ENCODE results near the gene GNAS. TPM values are rescaled to one million over a fixed set of nuclear protein-coding genes. Genes with fewer than 3 reads are reported as not detected.
A peak's percentile ranks its signal among the peaks of the same experiment; 100 is the strongest.

The GNAS gene
- total RNA-seq: 100 to 1,000 TPM; 912 to 952 TPM

GRCh38 chr20:58852543-58853271, at the start of gene GNAS:
Gene GNAS, plus strand, starts transcription at chr20:58852716.
- H3K4me3 Mint-ChIP-seq: peak within 1 kb of the TSS; percentile 80
- H3K36me3 Mint-ChIP-seq (ENCODE audit: low read depth): no peaks in the 10 kb centered on the region
- peaks cover 56% of the 10 kb centered on the region for H3K27me3 Mint-ChIP-seq (ENCODE audit: low read depth)
- H3K4me1 Mint-ChIP-seq (ENCODE audit: low read depth): peaks cover 54% of the 10 kb centered on the region
- no peak within 1 kb of the TSS for H3K27ac Mint-ChIP-seq
- ATAC-seq (peak; percentile 40), DNase-seq (peak; percentile 67)
- ChIA-PET POLR2A (no interaction called here), CTCF (interaction anchor here (0.6 to 3.2 kb wide), 7 partner anchors 9 to 672 kb away, joined by 3 to 12 read pairs (median 4); partner anchors contain the start of gene STX16)
- no peaks in the 10 kb centered on the region for H3K9me3 Mint-ChIP-seq (ENCODE audit: insufficient read depth)

- no peaks in the 10 kb centered on the region for H3K9me3 Mint-ChIP-seq (ENCODE audit: insufficient read depth)
- no peak overlapping the region for H3K27ac Mint-ChIP-seq
- H3K27me3 Mint-ChIP-seq (ENCODE audit: low read depth): peaks cover 37% of the 10 kb centered on the region
- ChIA-PET CTCF (no interaction called here), POLR2A (no interaction called here)
- no peaks in the 10 kb centered on the region for H3K36me3 Mint-ChIP-seq (ENCODE audit: low read depth)
- DNase-seq (no peak), ATAC-seq (no peak)
- H3K4me3 Mint-ChIP-seq: no peak overlapping the region
- H3K4me1 Mint-ChIP-seq (ENCODE audit: low read depth): no peaks in the 10 kb centered on the region
These were observed 49.0 kb upstream of the GNAS start for GRCh38 chr20:58803533-58803932.

- ATAC-seq: no peak
- H3K36me3 Mint-ChIP-seq (ENCODE audit: low read depth): no peaks in the 10 kb centered on the region
- CTCF ChIA-PET: no interaction called here
These were observed 44.7 kb upstream of the GNAS start for GRCh38 chr20:58807801-58808200.

GRCh38 chr20:58808271-58809046, 44.1 kb upstream of the GNAS start:
- no peaks in the 10 kb centered on the region for H3K9me3 Mint-ChIP-seq (ENCODE audit: insufficient read depth)
- H3K27ac Mint-ChIP-seq: no peak overlapping the region
- peaks cover 14% of the 10 kb centered on the region for H3K4me1 Mint-ChIP-seq (ENCODE audit: low read depth)
- POLR2A ChIA-PET: no interaction called here
- CTCF ChIA-PET: no interaction called here
- no peak overlapping the region for H3K4me3 Mint-ChIP-seq
- ATAC-seq (no peak), DNase-seq (no peak)
- no peaks in the 10 kb centered on the region for H3K36me3 Mint-ChIP-seq (ENCODE audit: low read depth)
- peaks cover 52% of the 10 kb centered on the region for H3K27me3 Mint-ChIP-seq (ENCODE audit: low read depth)

More at GRCh38 chr20:58807801-58808200, 44.7 kb upstream of the GNAS start:
- H3K27me3 Mint-ChIP-seq (ENCODE audit: low read depth): peaks cover 50% of the 10 kb centered on the region
- H3K9me3 Mint-ChIP-seq (ENCODE audit: insufficient read depth): no peaks in the 10 kb centered on the region
- DNase-seq: no peak
- no peak overlapping the region for H3K4me3 Mint-ChIP-seq
- no peak overlapping the region for H3K27ac Mint-ChIP-seq
- H3K4me1 Mint-ChIP-seq (ENCODE audit: low read depth): peaks cover 14% of the 10 kb centered on the region
- POLR2A ChIA-PET: no interaction called here

- DNase-seq (peak; percentile 36), ATAC-seq (peak; percentile 53)
- Mint-ChIP-seq H3K4me3 (no peak overlapping the region), H3K36me3 (ENCODE audit: low read depth) (no peaks in the 10 kb centered on the region), H3K27me3 (ENCODE audit: low read depth) (peaks cover 56% of the 10 kb centered on the region), H3K4me1 (ENCODE audit: low read depth) (peaks cover 14% of the 10 kb centered on the region), H3K9me3 (ENCODE audit: insufficient read depth) (no peaks in the 10 kb centered on the region), H3K27ac (no peak overlapping the region)
- POLR2A ChIA-PET: no interaction called here
- CTCF ChIA-PET: no interaction called here
These were observed 42.2 kb upstream of the GNAS start for GRCh38 chr20:58810116-58810878.

GRCh38 chr20:58810879-58811250, 41.7 kb upstream of the GNAS start:
- ATAC-seq (no peak), DNase-seq (no peak)
- Mint-ChIP-seq H3K36me3 (ENCODE audit: low read depth) (no peaks in the 10 kb centered on the region), H3K27me3 (ENCODE audit: low read depth) (peaks cover 57% of the 10 kb centered on the region), H3K27ac (no peak overlapping the region), H3K9me3 (ENCODE audit: insufficient read depth) (no peaks in the 10 kb centered on the region), H3K4me3 (no peak overlapping the region), H3K4me1 (ENCODE audit: low read depth) (peaks cover 14% of the 10 kb centered on the region)
- ChIA-PET POLR2A (no interaction called here), CTCF (no interaction called here)

GRCh38 chr20:58811334-58811733, 41.2 kb upstream of the GNAS start:
- ATAC-seq (no peak), DNase-seq (no peak)
- peaks cover 53% of the 10 kb centered on the region for H3K27me3 Mint-ChIP-seq (ENCODE audit: low read depth)
- no peak overlapping the region for H3K27ac Mint-ChIP-seq
- ChIA-PET CTCF (no interaction called here), POLR2A (no interaction called here)
- no peaks in the 10 kb centered on the region for H3K9me3 Mint-ChIP-seq (ENCODE audit: insufficient read depth)
- H3K36me3 Mint-ChIP-seq (ENCODE audit: low read depth): no peaks in the 10 kb centered on the region
- H3K4me1 Mint-ChIP-seq (ENCODE audit: low read depth): peaks cover 14% of the 10 kb centered on the region
- H3K4me3 Mint-ChIP-seq: no peak overlapping the region

GRCh38 chr20:58813369-58813768, 39.1 kb upstream of the GNAS start:
- no peak for ATAC-seq
- H3K9me3 Mint-ChIP-seq (ENCODE audit: insufficient read depth): no peaks in the 10 kb centered on the region
- CTCF ChIA-PET: no interaction called here
- DNase-seq: no peak
- POLR2A ChIA-PET: interaction anchor here (1.1 kb wide), 1 partner anchor 162 kb away, joined by 3 read pairs; the partner anchor contains the start of gene STX16
- H3K4me3 Mint-ChIP-seq: no peak overlapping the region
- peaks cover 22% of the 10 kb centered on the region for H3K4me1 Mint-ChIP-seq (ENCODE audit: low read depth)
- no peaks in the 10 kb centered on the region for H3K36me3 Mint-ChIP-seq (ENCODE audit: low read depth)
- no peak overlapping the region for H3K27ac Mint-ChIP-seq
- H3K27me3 Mint-ChIP-seq (ENCODE audit: low read depth): peaks cover 56% of the 10 kb centered on the region

GRCh38 chr20:58815448-58815847, 37.1 kb upstream of the GNAS start:
- Mint-ChIP-seq H3K36me3 (ENCODE audit: low read depth) (peaks cover 2% of the 10 kb centered on the region), H3K27me3 (ENCODE audit: low read depth) (peaks cover 43% of the 10 kb centered on the region), H3K27ac (no peak overlapping the region), H3K4me3 (no peak overlapping the region), H3K4me1 (ENCODE audit: low read depth) (peaks cover 27% of the 10 kb centered on the region), H3K9me3 (ENCODE audit: insufficient read depth) (peaks cover 1% of the 10 kb centered on the region)
- ATAC-seq (no peak), DNase-seq (no peak)
- ChIA-PET POLR2A (no interaction called here), CTCF (no interaction called here)

- H3K36me3 Mint-ChIP-seq (ENCODE audit: low read depth): peaks cover 7% of the 10 kb centered on the region
- no peak overlapping the region for H3K4me3 Mint-ChIP-seq
- peaks cover 7% of the 10 kb centered on the region for H3K9me3 Mint-ChIP-seq (ENCODE audit: insufficient read depth)
- H3K27me3 Mint-ChIP-seq (ENCODE audit: low read depth): peaks cover 45% of the 10 kb centered on the region
- ChIA-PET POLR2A (no interaction called here), CTCF (no interaction called here)
- H3K4me1 Mint-ChIP-seq (ENCODE audit: low read depth): peaks cover 27% of the 10 kb centered on the region
- DNase-seq (no peak), ATAC-seq (no peak)
- no peak overlapping the region for H3K27ac Mint-ChIP-seq
These were observed 36.5 kb upstream of the GNAS start for GRCh38 chr20:58816051-58816450.

GRCh38 chr20:58816957-58817651, 35.4 kb upstream of the GNAS start:
- peaks cover 10% of the 10 kb centered on the region for H3K9me3 Mint-ChIP-seq (ENCODE audit: insufficient read depth)
- DNase-seq (no peak), ATAC-seq (no peak)
- H3K27me3 Mint-ChIP-seq (ENCODE audit: low read depth): peaks cover 41% of the 10 kb centered on the region
- H3K4me1 Mint-ChIP-seq (ENCODE audit: low read depth): peaks cover 20% of the 10 kb centered on the region
- CTCF ChIA-PET: no interaction called here
- POLR2A ChIA-PET: interaction anchor here (1.2 kb wide), 1 partner anchor 19 kb away, joined by 3 read pairs; no protein-coding TSS in a partner anchor
- H3K36me3 Mint-ChIP-seq (ENCODE audit: low read depth): peaks cover 13% of the 10 kb centered on the region
- no peak overlapping the region for H3K4me3 Mint-ChIP-seq
- H3K27ac Mint-ChIP-seq: no peak overlapping the region
